Right lobe of liver (tissue), 4 donors: Measurements from ENCODE around the gene DENND4A.

Experiments used
- CTCF ChIP-seq, 4 donors: fragments of 200-600 bp in 3 of 4; fragments of 450-650 bp in 1 of 4; IDR thresholded peaks; one replicate each; pipeline versions ENCODE4 v1.5.1 to v1.8.0; 2016 to 2022; ENCODE audit warnings: antibody characterized with exemption in 4 of 4, mild to moderate bottlenecking in 2 of 4
- POLR2A ChIP-seq: fragments of 450-650 bp; IDR thresholded peaks from one replicate; pipeline ENCODE4 v1.6.1; 2017; ENCODE audit warnings: antibody characterized with exemption, mild to moderate bottlenecking
- donor health status: DM: no; HTN: no; CAD: no.
- donor health status: DM: no; HTN: no; CAD: no.
- donor health status: DM: no; HTN: yes; CAD: no.

- TF ChIP-seq CTCF (IDR thresholded peaks at IDR 0.05) (no peak), POLR2A (no peak)
Measured at GRCh38 chr15:65630760-65631159, 161.3 kb downstream of the DENND4A start.
